IMR-90 (cell line): ENCODE measurements around the gene CXCL11. TPM values are rescaled to one million over a fixed set of nuclear protein-coding genes. Genes with fewer than 3 reads are reported as not detected.
A peak's percentile ranks its signal among the peaks of the same experiment; 100 is the strongest.

Experiments
- ATAC-seq: fragments of 200-7000 bp; cut with Tn5 transposase; 2 replicates; pipeline ENCODE4 v1.9.1; 2020; ENCODE audit warnings: low read depth, mild to moderate bottlenecking, moderate library complexity
- BruUV-seq: library from RNA; stranded (reverse); fragments of 400-500 nt; replicated peaks from 2 replicates; lab custom pipeline; 2021; lab: Mats Ljungman, UMichigan
- CTCF ChIA-PET: fragments of 300-600 bp; formaldehyde crosslinking; extraction: SDS; loops from one replicate; lab custom pipeline; 2021; ENCODE audit warnings: antibody characterized with exemption; lab: Yijun Ruan, JAX
- POLR2A ChIA-PET: fragments of 300-600 bp; sonication (Branson Sonifier 250); formaldehyde crosslinking; loops from one replicate; lab custom pipeline; 2022; ENCODE audit warnings: antibody characterized with exemption; ENCODE audit not compliant: unreplicated experiment; lab: Charles Lee
- DNase-seq: peaks from one replicate; pipeline ENCODE4 v3.0.0; 2013
- H2AFZ ChIP-seq: replicated peaks from 2 replicates; pipeline ENCODE3; 2013; ENCODE audit warnings: low read length, mild to moderate bottlenecking; ENCODE audit not compliant: poor library complexity
- H2AK5ac ChIP-seq: 2 replicates; pipeline ENCODE4 v1.6.1; 2013; ENCODE audit warnings: low read depth, low read length, inconsistent platforms
- H2AK9ac ChIP-seq: replicated peaks from 2 replicates; pipeline ENCODE3; 2013; ENCODE audit warnings: mild to moderate bottlenecking, low read depth, low read length, moderate library complexity; ENCODE audit not compliant: poor library complexity
- H2BK120ac ChIP-seq: 2 replicates; pipeline ENCODE4 v1.6.1; 2013; ENCODE audit warnings: low read depth, low read length, inconsistent platforms
- H2BK15ac ChIP-seq: 3 replicates; pipeline ENCODE4 v1.6.1; 2013; ENCODE audit warnings: low read depth, low read length, inconsistent platforms
- H2BK20ac ChIP-seq: 2 replicates; pipeline ENCODE4 v1.6.1; 2013; ENCODE audit warnings: low read depth, mild to moderate bottlenecking, inconsistent platforms, low read length, moderate library complexity
- H2BK5ac ChIP-seq: 2 replicates; pipeline ENCODE4 v1.6.1; 2013; ENCODE audit warnings: mild to moderate bottlenecking, low read depth, low read length, inconsistent platforms; ENCODE audit not compliant: poor library complexity, severe bottlenecking
- H3K14ac ChIP-seq: replicated peaks from 2 replicates; pipeline ENCODE4 v1.6.1; 2013; ENCODE audit warnings: low read depth, low read length, inconsistent platforms
- H3K18ac ChIP-seq: 2 replicates; pipeline ENCODE4 v1.6.1; 2013; ENCODE audit warnings: low read depth, low read length, control low read depth
- H3K23ac ChIP-seq: 2 replicates; pipeline ENCODE4 v1.6.1; 2013; ENCODE audit warnings: low read depth, low read length, inconsistent platforms
- H3K27ac ChIP-seq: 2 replicates; pipeline ENCODE4 v1.5.1; 2013; ENCODE audit warnings: mild to moderate bottlenecking, control low read depth, low read length; ENCODE audit not compliant: insufficient read depth
- H3K27me3 ChIP-seq: 2 replicates; pipeline ENCODE4 v1.6.1; 2013; ENCODE audit warnings: low read length; ENCODE audit not compliant: control insufficient read depth, insufficient read depth
- H3K36me3 ChIP-seq: 2 replicates; pipeline ENCODE4 v1.6.1; 2013; ENCODE audit warnings: low read length, mixed read lengths; ENCODE audit not compliant: control insufficient read depth, insufficient read depth
- H3K4ac ChIP-seq: 2 replicates; pipeline ENCODE4 v1.6.1; 2013; ENCODE audit warnings: low read depth, low read length, inconsistent platforms
- H3K4me1 ChIP-seq: 2 replicates; pipeline ENCODE4 v1.6.1; 2013; ENCODE audit warnings: low read length, mixed read lengths; ENCODE audit not compliant: control insufficient read depth, insufficient read depth
- H3K4me2 ChIP-seq: 2 replicates; pipeline ENCODE4 v1.6.1; 2013; ENCODE audit warnings: low read depth, mild to moderate bottlenecking, control low read depth, low read length, moderate library complexity
- H3K4me3 ChIP-seq: 2 replicates; pipeline ENCODE4 v1.5.1; 2013; ENCODE audit warnings: low read depth, mild to moderate bottlenecking, control low read depth, low read length, moderate library complexity; ENCODE audit not compliant: insufficient read depth
- H3K56ac ChIP-seq: 2 replicates; pipeline ENCODE4 v1.6.1; 2013; ENCODE audit warnings: low read length, inconsistent platforms; ENCODE audit not compliant: insufficient read depth; ENCODE audit errors: extremely low read depth
- H3K79me1 ChIP-seq, 2 experiments: 2 replicates each; pipeline ENCODE4 v1.6.1; 2013; ENCODE audit warnings: low read length in 2 of 2, inconsistent platforms in 1 of 2, low read depth in 1 of 2
- H3K9ac ChIP-seq: 2 replicates; pipeline ENCODE4 v1.6.1; 2013; ENCODE audit warnings: low read depth, low read length, control low read depth
- H3K9me1 ChIP-seq: 2 replicates; pipeline ENCODE4 v1.6.1; 2013; ENCODE audit warnings: low read length, inconsistent platforms; ENCODE audit not compliant: insufficient read depth
- H3K9me3 ChIP-seq: 2 replicates; pipeline ENCODE4 v1.6.1; 2013; ENCODE audit warnings: low read length; ENCODE audit not compliant: control insufficient read depth, insufficient read depth
- H4K20me1 ChIP-seq: 2 replicates; pipeline ENCODE4 v1.6.1; 2013; ENCODE audit warnings: low read length, inconsistent platforms; ENCODE audit not compliant: insufficient read depth
- H4K5ac ChIP-seq: 2 replicates; pipeline ENCODE4 v1.6.1; 2013; ENCODE audit warnings: mild to moderate bottlenecking, low read depth, low read length, control low read depth
- H4K8ac ChIP-seq, 2 experiments: 2 replicates each; pipeline ENCODE4 v1.6.1; 2013; ENCODE audit warnings: low read depth in 2 of 2, low read length in 2 of 2, control low read depth in 1 of 2, inconsistent platforms in 1 of 2
- H4K91ac ChIP-seq: 2 replicates; pipeline ENCODE4 v1.6.1; 2013; ENCODE audit warnings: low read depth, low read length, inconsistent platforms; ENCODE audit not compliant: insufficient read depth
- BHLHE40 ChIP-seq: fragments of 150-350 bp; IDR thresholded peaks from 2 replicates; pipeline ENCODE4 v1.6.1; 2016; ENCODE audit warnings: mild to moderate bottlenecking, low read depth, low read length
- CHD1 ChIP-seq: IDR thresholded peaks from 2 replicates; pipeline ENCODE4 v1.6.1; 2012; ENCODE audit warnings: low read depth, low read length, improper control_type of control experiment
- MAZ ChIP-seq: IDR thresholded peaks from 2 replicates; pipeline ENCODE4 v1.6.1; 2012; ENCODE audit warnings: low read depth, mild to moderate bottlenecking, low read length, improper control_type of control experiment, moderate library complexity, borderline replicate concordance
- MXI1 ChIP-seq: IDR thresholded peaks from 2 replicates; pipeline ENCODE4 v1.6.1; 2012; ENCODE audit warnings: low read depth, mild to moderate bottlenecking, low read length, moderate library complexity, borderline replicate concordance
- RCOR1 ChIP-seq: IDR thresholded peaks from 2 replicates; pipeline ENCODE4 v1.6.1; 2012; ENCODE audit warnings: mild to moderate bottlenecking, low read length, improper control_type of control experiment; ENCODE audit not compliant: insufficient replicate concordance
- WGBS, 2 experiments: methylation state at CpG; one replicate each; pipeline versions ENCODE4 v1.1.5 to v1.1.7; 2013; ENCODE audit warnings: missing lambda C conversion rate in 2 of 2; ENCODE audit not compliant: insufficient read length in 1 of 2; ENCODE audit errors: extremely low coverage in 2 of 2; 5-methylcytosine and 5-hydroxymethylcytosine counted together
- dilution Hi-C: fragments of 300-500 bp; cut with HindIII; formaldehyde crosslinking; loops from one replicate; pipeline ENCODE4 v1.14.3; 2018; ENCODE audit warnings: low sequenced_read_pairs; ENCODE audit not compliant: unreplicated experiment
- in situ Hi-C: fragments of 300-500 bp; cut with MboI; formaldehyde crosslinking; loops from 3 replicates; pipeline ENCODE4 v1.14.3; 2019; ENCODE audit warnings: low sequenced_read_pairs, inconsistent platforms, mixed read lengths
- intact Hi-C: fragments of 100-400 bp; cut with micrococcal nuclease; formaldehyde crosslinking; loops from 2 replicates; pipeline ENCODE4 v1.10.0; 2022
- polyA plus RNA-seq, 3 experiments: library from polyadenylated mRNA; depleted of rRNA; stranded (reverse); fragments of >200 nt; gene quantifications; 2 replicates each; pipeline ENCODE4 v1.2.3, GENCODE V29; 2012; ENCODE audit warnings: low replicate concordance in 1 of 3
- total RNA-seq: library from RNA; depleted of rRNA; stranded (reverse); fragments of >200 nt; gene quantifications from 2 replicates; pipeline ENCODE4 v1.2.3, GENCODE V29; 2012
- TF ChIP-seq, protein P1 (sequence below): fragments of 150-350 bp; IDR thresholded peaks from 2 replicates; pipeline ENCODE4 v1.6.1; 2016; ENCODE audit warnings: low read depth, mild to moderate bottlenecking, low read length, moderate library complexity, borderline replicate concordance

CXCL11 gene
- total and polyA plus RNA-seq, 2 of the 4 experiments (the other 2 are of a cell fraction), result under 0.01 TPM; not detected in 1

- no peaks in the 10 kb centered on the region for H4K20me1 ChIP-seq
- WGBS, 2 experiments, result no CpG with 5 or more reads among the region's 1 CpG
- POLR2A ChIA-PET, result interaction anchor here (0.5 kb wide), 1 partner anchor 242 kb away, joined by 18 read pairs; no protein-coding TSS in a partner anchor
Observed at GRCh38 chr4:76074468-76074867, 38.6 kb upstream of the CXCL11 start, which contains the start of gene ART3. ART3 (plus strand) TSS chr4:76074709; CDS start chr4:76075890, 1,181 bp downstream.

More at GRCh38 chr4:76074468-76074867, 38.6 kb upstream of the CXCL11 start, which contains the start of gene ART3:
- Histone ChIP-seq H2BK20ac (no peak within 1 kb of the TSS), H3K4ac (no peak within 1 kb of the TSS), H2BK120ac (no peak within 1 kb of the TSS), H2BK5ac (no peak within 1 kb of the TSS), H3K9me1 (no peaks in the 10 kb centered on the region), H3K23ac (no peak within 1 kb of the TSS), H2AK9ac (no peak within 1 kb of the TSS), H3K27me3 (peaks cover 5% of the 10 kb centered on the region), H4K8ac (no peak within 1 kb of the TSS), H2AK5ac (no peak within 1 kb of the TSS), H3K36me3 (no peaks in the 10 kb centered on the region), H3K4me3 (no peak within 1 kb of the TSS), H3K14ac (no peak within 1 kb of the TSS), H3K79me1 (no peaks in the 10 kb centered on the region), H2BK15ac (no peak within 1 kb of the TSS), H3K18ac (no peak within 1 kb of the TSS), H4K5ac (no peak within 1 kb of the TSS), H3K56ac (no peak within 1 kb of the TSS), H4K91ac (no peak within 1 kb of the TSS), H3K9me3 (no peaks in the 10 kb centered on the region), H3K4me2 (no peak within 1 kb of the TSS), H3K9ac (no peak within 1 kb of the TSS), H3K4me1 (no peaks in the 10 kb centered on the region), H2AFZ (no peak within 1 kb of the TSS), H3K27ac (no peak within 1 kb of the TSS)
- TF ChIP-seq RCOR1 (no peak), MXI1 (no peak), MAZ (no peak), BHLHE40 (no peak), CHD1 (no peak)
- TF ChIP-seq, protein P1, sequence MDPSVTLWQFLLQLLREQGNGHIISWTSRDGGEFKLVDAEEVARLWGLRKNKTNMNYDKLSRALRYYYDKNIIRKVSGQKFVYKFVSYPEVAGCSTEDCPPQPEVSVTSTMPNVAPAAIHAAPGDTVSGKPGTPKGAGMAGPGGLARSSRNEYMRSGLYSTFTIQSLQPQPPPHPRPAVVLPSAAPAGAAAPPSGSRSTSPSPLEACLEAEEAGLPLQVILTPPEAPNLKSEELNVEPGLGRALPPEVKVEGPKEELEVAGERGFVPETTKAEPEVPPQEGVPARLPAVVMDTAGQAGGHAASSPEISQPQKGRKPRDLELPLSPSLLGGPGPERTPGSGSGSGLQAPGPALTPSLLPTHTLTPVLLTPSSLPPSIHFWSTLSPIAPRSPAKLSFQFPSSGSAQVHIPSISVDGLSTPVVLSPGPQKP, result no peak
- DNase-seq, result peak; percentile 13
- dilution Hi-C loops, result no loop called here
- CTCF ChIA-PET, result interaction anchor here (0.8 to 1.6 kb wide), 2 partner anchors 10 to 78 kb away, joined by 3 to 8 read pairs; no protein-coding TSS in a partner anchor
- intact Hi-C loops, result no loop called here
- BruUV-seq, result no TSS peak
- in situ Hi-C loops, result loop anchor here (10.0 kb wide), 1 partner anchor 180 kb away; no protein-coding TSS in a partner anchor
- peak; percentile 61; the same call in 1 of the 2 replicates for ATAC-seq
